ENCODE data around the gene ODC1. TPM values are rescaled to one million over a fixed set of nuclear protein-coding genes. Genes with fewer than 3 reads are reported as not detected.

Gene ODC1
- polyA plus RNA-seq, 1 donor (not counting 4 experiments of a cell fraction or from before 2014, with no cell fraction given), result 637 TPM

GRCh38 chr2:10462178-10463083 lies 14.3 kb upstream of the ODC1 start:
- no peak overlapping the region for H2AFZ ChIP-seq (ENCODE audit: control insufficient read depth, low read length)
- FAIRE-seq, result no peak

DNA sequence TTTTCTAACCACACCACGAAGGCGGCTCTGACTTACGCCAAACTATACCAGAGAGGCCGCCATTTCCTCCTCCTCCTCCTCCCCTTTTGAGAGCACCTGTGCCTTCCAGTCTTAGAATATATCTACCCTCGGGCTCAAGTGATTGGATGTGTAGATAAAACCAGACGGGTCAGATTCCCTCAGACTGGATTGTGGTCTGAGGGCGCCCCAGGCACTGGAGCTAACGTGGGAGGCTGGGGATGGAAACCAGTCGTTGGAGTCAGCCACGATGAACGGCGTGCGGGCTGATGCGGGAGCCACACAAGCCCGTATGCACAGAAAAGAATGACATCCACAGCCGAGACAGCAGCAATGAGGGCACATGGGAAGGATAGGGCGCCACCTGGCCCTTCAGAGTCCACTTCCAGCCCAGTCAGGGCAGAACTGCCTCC lies 12.3 kb upstream of the ODC1 start:
- Histone ChIP-seq H2AFZ (ENCODE audit: control insufficient read depth, low read length) (no peak overlapping the region), H4K20me1 (ENCODE audit: control insufficient read depth, extremely low read depth, insufficient read depth, low read length) (no peaks in the 10 kb centered on the region), H3K79me2 (ENCODE audit: control insufficient read depth, insufficient read depth, low read length) (no peaks in the 10 kb centered on the region), H3K27me3 (ENCODE audit: control insufficient read depth, extremely low read depth, insufficient read depth, low read length) (no peaks in the 10 kb centered on the region), H3K4me2 (ENCODE audit: control insufficient read depth, extremely low read depth, insufficient read depth, low read depth, low read length) (no peak overlapping the region), H3K36me3 (ENCODE audit: control insufficient read depth in 2 of 2, extremely low read depth in 1 of 2, insufficient read depth in 2 of 2, low read length in 2 of 2) (no peaks in the 10 kb centered on the region), H3K9ac (ENCODE audit: control insufficient read depth, extremely low read depth, insufficient read depth, low read length) (no peak overlapping the region), H3K9me1 (ENCODE audit: control insufficient read depth, extremely low read depth, insufficient read depth, low read length) (no peaks in the 10 kb centered on the region), H3K9me3 (ENCODE audit: control insufficient read depth, low read depth, low read length) (no peaks in the 10 kb centered on the region), H3K4me3 (ENCODE audit: control insufficient read depth in 2 of 3, extremely low read depth in 1 of 3, insufficient read depth in 2 of 3, low read depth in 1 of 3, low read length in 3 of 3) (no peak overlapping the region), H3K4me1 (ENCODE audit: control insufficient read depth, extremely low read depth, insufficient read depth, low read length) (peaks cover 20% of the 10 kb centered on the region), H3K27ac (ENCODE audit: control insufficient read depth, insufficient read depth, low read length) (no peak overlapping the region)
- dilution Hi-C loops (cut with MboI; ENCODE audit: extremely low pct_ligation_motif_present, low sequenced_read_pairs), result no loop called here
- no peak for DNase-seq (ENCODE audit: low read depth, low spot score)
- FAIRE-seq, result no peak
- TF ChIP-seq, protein P1, sequence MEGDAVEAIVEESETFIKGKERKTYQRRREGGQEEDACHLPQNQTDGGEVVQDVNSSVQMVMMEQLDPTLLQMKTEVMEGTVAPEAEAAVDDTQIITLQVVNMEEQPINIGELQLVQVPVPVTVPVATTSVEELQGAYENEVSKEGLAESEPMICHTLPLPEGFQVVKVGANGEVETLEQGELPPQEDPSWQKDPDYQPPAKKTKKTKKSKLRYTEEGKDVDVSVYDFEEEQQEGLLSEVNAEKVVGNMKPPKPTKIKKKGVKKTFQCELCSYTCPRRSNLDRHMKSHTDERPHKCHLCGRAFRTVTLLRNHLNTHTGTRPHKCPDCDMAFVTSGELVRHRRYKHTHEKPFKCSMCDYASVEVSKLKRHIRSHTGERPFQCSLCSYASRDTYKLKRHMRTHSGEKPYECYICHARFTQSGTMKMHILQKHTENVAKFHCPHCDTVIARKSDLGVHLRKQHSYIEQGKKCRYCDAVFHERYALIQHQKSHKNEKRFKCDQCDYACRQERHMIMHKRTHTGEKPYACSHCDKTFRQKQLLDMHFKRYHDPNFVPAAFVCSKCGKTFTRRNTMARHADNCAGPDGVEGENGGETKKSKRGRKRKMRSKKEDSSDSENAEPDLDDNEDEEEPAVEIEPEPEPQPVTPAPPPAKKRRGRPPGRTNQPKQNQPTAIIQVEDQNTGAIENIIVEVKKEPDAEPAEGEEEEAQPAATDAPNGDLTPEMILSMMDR (optimal IDR thresholded peaks at IDR 0.05 in 1 of 3, IDR thresholded peaks at IDR 0.05 in 1 of 3, conservative IDR thresholded peaks at IDR 0.05 in 1 of 3; ENCODE audit: extremely low read depth in 1 of 3, insufficient read depth in 2 of 3, low read length in 3 of 3), result no peak
- no peak for TF ChIP-seq EZH2 (IDR thresholded peaks at IDR 0.05; ENCODE audit: low read length)

More at GRCh38 chr2:10462178-10463083, 14.3 kb upstream of the ODC1 start:
- dilution Hi-C loops (cut with MboI; ENCODE audit: extremely low pct_ligation_motif_present, low sequenced_read_pairs), result no loop called here
- Histone ChIP-seq H3K4me1 (ENCODE audit: control insufficient read depth, extremely low read depth, insufficient read depth, low read length) (peaks cover 15% of the 10 kb centered on the region), H3K27me3 (ENCODE audit: control insufficient read depth, extremely low read depth, insufficient read depth, low read length) (no peaks in the 10 kb centered on the region), H3K79me2 (ENCODE audit: control insufficient read depth, insufficient read depth, low read length) (no peaks in the 10 kb centered on the region), H3K4me3 (ENCODE audit: control insufficient read depth in 2 of 3, extremely low read depth in 1 of 3, insufficient read depth in 2 of 3, low read depth in 1 of 3, low read length in 3 of 3) (no peak overlapping the region), H3K9ac (ENCODE audit: control insufficient read depth, extremely low read depth, insufficient read depth, low read length) (no peak overlapping the region), H3K9me1 (ENCODE audit: control insufficient read depth, extremely low read depth, insufficient read depth, low read length) (no peaks in the 10 kb centered on the region), H3K27ac (ENCODE audit: control insufficient read depth, insufficient read depth, low read length) (no peak overlapping the region), H3K4me2 (ENCODE audit: control insufficient read depth, extremely low read depth, insufficient read depth, low read depth, low read length) (no peak overlapping the region), H3K36me3 (ENCODE audit: control insufficient read depth in 2 of 2, extremely low read depth in 1 of 2, insufficient read depth in 2 of 2, low read length in 2 of 2) (no peaks in the 10 kb centered on the region), H3K9me3 (ENCODE audit: control insufficient read depth, low read depth, low read length) (no peaks in the 10 kb centered on the region), H4K20me1 (ENCODE audit: control insufficient read depth, extremely low read depth, insufficient read depth, low read length) (no peaks in the 10 kb centered on the region)
- no peak for DNase-seq (ENCODE audit: low read depth, low spot score)
- TF ChIP-seq, protein P1 (optimal IDR thresholded peaks at IDR 0.05 in 1 of 3, IDR thresholded peaks at IDR 0.05 in 1 of 3, conservative IDR thresholded peaks at IDR 0.05 in 1 of 3; ENCODE audit: extremely low read depth in 1 of 3, insufficient read depth in 2 of 3, low read length in 3 of 3), result no peak
- TF ChIP-seq EZH2 (IDR thresholded peaks at IDR 0.05; ENCODE audit: low read length), result no peak
